C4-2B (cell line): ENCODE results near the gene FOXA1.

ENCODE experiments used
- CTCF ChIP-seq: fragments of 450-650 bp; conservative IDR thresholded peaks from 2 replicates; pipeline ENCODE4 v1.5.1; 2017; ENCODE audit warnings: mild to moderate bottlenecking
- ZFX ChIP-seq: fragments of 450-650 bp; IDR thresholded peaks from 2 replicates; pipeline ENCODE4 v1.6.1; 2017

- TF ChIP-seq CTCF (no peak), ZFX (no peak)
These were observed 50.6 kb downstream of the FOXA1 start for GRCh38 chr14:37544407-37544806.
